Activated B cell treated with CpG ODN at 0.5 μM for 24 hours (primary cell): ENCODE measurements around the gene CDC73. TPM values are rescaled to one million over a fixed set of nuclear protein-coding genes. Genes with fewer than 3 reads are reported as not detected.

Experiments used
- ATAC-seq: fragments of 200-7000 bp; cut with Tn5 transposase; one replicate; pipeline ENCODE4 v1.10.0; 2021; ENCODE audit warnings: low read depth, mild to moderate bottlenecking, moderate library complexity
- CTCF ChIA-PET: fragments of 350-600 bp; sonication (Branson Sonifier 250); formaldehyde crosslinking; loops from one replicate; lab custom pipeline; 2021; ENCODE audit warnings: antibody characterized with exemption; lab: Charles Lee
- POLR2A ChIA-PET: fragments of 350-600 bp; sonication (Branson Sonifier 250); formaldehyde crosslinking; loops from one replicate; lab custom pipeline; 2021; ENCODE audit warnings: antibody characterized with exemption; lab: Charles Lee
- DNase-seq: peaks from one replicate; pipeline ENCODE4 v3.0.0; 2022
- H3K27ac Mint-ChIP-seq: one replicate; pipeline ENCODE4 v1.8.0; 2020; ENCODE audit warnings: mixed read lengths
- H3K27me3 Mint-ChIP-seq: one replicate; pipeline ENCODE4 v1.8.0; 2021; ENCODE audit warnings: mixed read lengths
- H3K36me3 Mint-ChIP-seq: one replicate; pipeline ENCODE4 v1.8.0; 2021; ENCODE audit warnings: low read depth, mixed read lengths
- H3K4me1 Mint-ChIP-seq: one replicate; pipeline ENCODE4 v1.8.0; 2021; ENCODE audit warnings: mixed read lengths
- H3K4me3 Mint-ChIP-seq: one replicate; pipeline ENCODE4 v1.8.0; 2020; ENCODE audit warnings: mild to moderate bottlenecking, mixed read lengths
- H3K9me3 Mint-ChIP-seq: one replicate; pipeline ENCODE4 v1.8.0; 2020; ENCODE audit warnings: mixed read lengths
- CTCF ChIP-seq: fragments of 200-600 bp; IDR thresholded peaks from one replicate; pipeline ENCODE4 v1.8.0; 2022; ENCODE audit warnings: antibody characterized with exemption, mild to moderate bottlenecking
- intact Hi-C: fragments of 100-400 bp; cut with micrococcal nuclease; formaldehyde crosslinking; loops from one replicate; pipeline ENCODE4 v1.15.1; 2024
- total RNA-seq: library from RNA; stranded (reverse); gene quantifications from 2 replicates; pipeline ENCODE4 v1.2.3, GENCODE V29; 2022

Gene CDC73
- total RNA-seq, 1 donor from 2014 or later = 59.1 TPM

- intact Hi-C loops = no loop called here
- POLR2A ChIA-PET = interaction anchor here (0.6 kb wide), 1 partner anchor 38 kb away, joined by 3 read pairs; no protein-coding TSS in a partner anchor
- Mint-ChIP-seq H3K36me3 (peaks cover 50% of the 10 kb centered on the region), H3K4me1 (peaks cover 5% of the 10 kb centered on the region), H3K4me3 (no peak overlapping the region), H3K27me3 (no peaks in the 10 kb centered on the region), H3K27ac (no peak overlapping the region), H3K9me3 (no peaks in the 10 kb centered on the region)
- no peak for ATAC-seq
- CTCF ChIA-PET = no interaction called here
- no peak for DNase-seq
- TF ChIP-seq CTCF = no peak
Measured at GRCh38 chr1:193085263-193085662, 36.6 kb upstream of the CDC73 start.

- no peak for DNase-seq
- Mint-ChIP-seq H3K4me1 (peaks cover 5% of the 10 kb centered on the region), H3K27me3 (no peaks in the 10 kb centered on the region), H3K27ac (no peak overlapping the region), H3K36me3 (peaks cover 48% of the 10 kb centered on the region), H3K9me3 (no peaks in the 10 kb centered on the region), H3K4me3 (no peak overlapping the region)
- ATAC-seq = no peak
- intact Hi-C loops = no loop called here
- CTCF ChIA-PET = no interaction called here
- POLR2A ChIA-PET = no interaction called here
- TF ChIP-seq CTCF = no peak
Measured at GRCh38 chr1:193086342-193086741, 35.5 kb upstream of the CDC73 start.

GRCh38 chr1:193087893-193088292 lies 33.9 kb upstream of the CDC73 start:
- intact Hi-C loops = no loop called here
- ChIA-PET POLR2A (no interaction called here), CTCF (interaction anchor here (0.8 to 1.1 kb wide), 2 partner anchors 16 to 72 kb away, joined by 4 read pairs; no protein-coding TSS in a partner anchor)
- Mint-ChIP-seq H3K36me3 (peaks cover 38% of the 10 kb centered on the region), H3K27me3 (no peaks in the 10 kb centered on the region), H3K9me3 (no peaks in the 10 kb centered on the region), H3K27ac (no peak overlapping the region), H3K4me3 (no peak overlapping the region), H3K4me1 (peaks cover 5% of the 10 kb centered on the region)
- DNase-seq = no peak
- no peak for TF ChIP-seq CTCF
- ATAC-seq = no peak

GRCh38 chr1:193090865-193091264 lies 31.0 kb upstream of the CDC73 start:
- no peak for DNase-seq
- Mint-ChIP-seq H3K9me3 (no peaks in the 10 kb centered on the region), H3K36me3 (peaks cover 37% of the 10 kb centered on the region), H3K27me3 (no peaks in the 10 kb centered on the region), H3K4me3 (no peak overlapping the region), H3K27ac (no peak overlapping the region), H3K4me1 (no peaks in the 10 kb centered on the region)
- intact Hi-C loops = no loop called here
- TF ChIP-seq CTCF = no peak
- ChIA-PET CTCF (no interaction called here), POLR2A (no interaction called here)
- no peak for ATAC-seq

- ChIA-PET CTCF (no interaction called here), POLR2A (no interaction called here)
- H3K27ac Mint-ChIP-seq = no peak overlapping the region
Measured at GRCh38 chr1:193094112-193094511, 27.7 kb upstream of the CDC73 start.

More at GRCh38 chr1:193094112-193094511, 27.7 kb upstream of the CDC73 start:
- ATAC-seq = no peak
- no peak overlapping the region for H3K4me3 Mint-ChIP-seq
- H3K27me3 Mint-ChIP-seq = no peaks in the 10 kb centered on the region
- intact Hi-C loops = no loop called here
- no peak for TF ChIP-seq CTCF
- DNase-seq = no peak
- peaks cover 54% of the 10 kb centered on the region for H3K36me3 Mint-ChIP-seq
- H3K4me1 Mint-ChIP-seq = no peaks in the 10 kb centered on the region
- no peaks in the 10 kb centered on the region for H3K9me3 Mint-ChIP-seq
